ENCODE results near the gene ANKS1B. TPM values are rescaled to one million over a fixed set of nuclear protein-coding genes. Genes with fewer than 3 reads are reported as not detected.

Gene ANKS1B
- total RNA-seq, 1 donor from 2014 or later: 5.6 TPM

DNA sequence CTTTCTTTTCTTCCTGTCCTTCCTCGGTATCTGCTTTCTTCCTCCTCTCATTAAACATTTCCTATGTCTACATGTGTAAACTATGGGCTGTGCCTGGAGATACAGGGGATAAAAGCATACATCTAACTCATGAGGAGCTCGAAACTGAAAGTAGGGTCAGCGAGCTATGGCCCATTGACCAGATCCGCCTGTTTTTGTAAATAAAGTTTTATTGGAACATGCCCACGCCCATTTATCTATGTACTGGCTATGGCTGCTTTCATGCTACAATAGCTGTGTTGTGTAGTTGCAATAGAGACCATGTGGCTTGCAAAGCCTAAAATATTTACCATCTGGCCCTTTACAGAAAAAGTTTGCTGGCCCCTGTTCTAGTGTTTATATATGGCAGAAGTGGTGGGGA is 838.0 kb downstream of the ANKS1B start:
- H3K9me3 Mint-ChIP-seq: peaks cover 9% of the 10 kb centered on the region
- H3K27me3 Mint-ChIP-seq (ENCODE audit: low read depth): no peaks in the 10 kb centered on the region
- DNase-seq (ENCODE audit: low read depth, low spot score): no peak
- peaks cover 5% of the 10 kb centered on the region for H3K4me1 Mint-ChIP-seq
- no peak overlapping the region for H3K27ac Mint-ChIP-seq (ENCODE audit: unreplicated experiment)
- peaks cover 6% of the 10 kb centered on the region for H3K36me3 Mint-ChIP-seq (ENCODE audit: low read depth)
- no peak for TF ChIP-seq CTCF (conservative IDR thresholded peaks at IDR 0.05)
- H3K4me3 Mint-ChIP-seq: no peak overlapping the region

GRCh38 chr12:99146185-99146584 is 838.6 kb downstream of the ANKS1B start:
- H3K27ac Mint-ChIP-seq (ENCODE audit: unreplicated experiment): no peak overlapping the region
- H3K4me1 Mint-ChIP-seq: peaks cover 5% of the 10 kb centered on the region
- H3K4me3 Mint-ChIP-seq: no peak overlapping the region
- peaks cover 9% of the 10 kb centered on the region for H3K9me3 Mint-ChIP-seq
- no peak for DNase-seq (ENCODE audit: low read depth, low spot score)
- peaks cover 7% of the 10 kb centered on the region for H3K36me3 Mint-ChIP-seq (ENCODE audit: low read depth)
- H3K27me3 Mint-ChIP-seq (ENCODE audit: low read depth): no peaks in the 10 kb centered on the region
- no peak for TF ChIP-seq CTCF (conservative IDR thresholded peaks at IDR 0.05)

- H3K4me1 Mint-ChIP-seq: peaks cover 7% of the 10 kb centered on the region
- H3K36me3 Mint-ChIP-seq (ENCODE audit: low read depth): peaks cover 7% of the 10 kb centered on the region
- TF ChIP-seq CTCF (conservative IDR thresholded peaks at IDR 0.05): no peak
- H3K4me3 Mint-ChIP-seq: no peak overlapping the region
- H3K9me3 Mint-ChIP-seq: peaks cover 9% of the 10 kb centered on the region
- DNase-seq (ENCODE audit: low read depth, low spot score): no peak
- H3K27ac Mint-ChIP-seq (ENCODE audit: unreplicated experiment): no peak overlapping the region
- H3K27me3 Mint-ChIP-seq (ENCODE audit: low read depth): no peaks in the 10 kb centered on the region
Observed at GRCh38 chr12:99142651-99143050, 842.1 kb downstream of the ANKS1B start.

- no peak overlapping the region for H3K4me3 Mint-ChIP-seq
- peaks cover 31% of the 10 kb centered on the region for H3K4me1 Mint-ChIP-seq
- no peak for TF ChIP-seq CTCF (conservative IDR thresholded peaks at IDR 0.05)
- H3K27me3 Mint-ChIP-seq (ENCODE audit: low read depth): no peaks in the 10 kb centered on the region
- DNase-seq (ENCODE audit: low read depth, low spot score): no peak
- no peak overlapping the region for H3K27ac Mint-ChIP-seq (ENCODE audit: unreplicated experiment)
- peaks cover 7% of the 10 kb centered on the region for H3K36me3 Mint-ChIP-seq (ENCODE audit: low read depth)
- peaks cover 9% of the 10 kb centered on the region for H3K9me3 Mint-ChIP-seq
Observed at GRCh38 chr12:99140017-99140720, 844.6 kb downstream of the ANKS1B start.

GRCh38 chr12:99138393-99138792 is 846.3 kb downstream of the ANKS1B start:
- Mint-ChIP-seq H3K36me3 (ENCODE audit: low read depth) (peaks cover 4% of the 10 kb centered on the region), H3K4me1 (peaks cover 46% of the 10 kb centered on the region), H3K27me3 (ENCODE audit: low read depth) (no peaks in the 10 kb centered on the region), H3K9me3 (peaks cover 5% of the 10 kb centered on the region), H3K27ac (ENCODE audit: unreplicated experiment) (no peak overlapping the region), H3K4me3 (no peak overlapping the region)
- no peak for TF ChIP-seq CTCF (conservative IDR thresholded peaks at IDR 0.05)
- DNase-seq (ENCODE audit: low read depth, low spot score): no peak
